NCI-H82 treated with DMSO at 0.1 percent for 48 hours (cell line): ENCODE results near the gene IDH3A.

ENCODE experiments used
- DNase-seq: peaks from one replicate; lab custom pipeline; 2025; ENCODE audit not compliant: unreplicated experiment; lab: John Stamatoyannopoulos, UW

The IDH3A gene

DNA sequence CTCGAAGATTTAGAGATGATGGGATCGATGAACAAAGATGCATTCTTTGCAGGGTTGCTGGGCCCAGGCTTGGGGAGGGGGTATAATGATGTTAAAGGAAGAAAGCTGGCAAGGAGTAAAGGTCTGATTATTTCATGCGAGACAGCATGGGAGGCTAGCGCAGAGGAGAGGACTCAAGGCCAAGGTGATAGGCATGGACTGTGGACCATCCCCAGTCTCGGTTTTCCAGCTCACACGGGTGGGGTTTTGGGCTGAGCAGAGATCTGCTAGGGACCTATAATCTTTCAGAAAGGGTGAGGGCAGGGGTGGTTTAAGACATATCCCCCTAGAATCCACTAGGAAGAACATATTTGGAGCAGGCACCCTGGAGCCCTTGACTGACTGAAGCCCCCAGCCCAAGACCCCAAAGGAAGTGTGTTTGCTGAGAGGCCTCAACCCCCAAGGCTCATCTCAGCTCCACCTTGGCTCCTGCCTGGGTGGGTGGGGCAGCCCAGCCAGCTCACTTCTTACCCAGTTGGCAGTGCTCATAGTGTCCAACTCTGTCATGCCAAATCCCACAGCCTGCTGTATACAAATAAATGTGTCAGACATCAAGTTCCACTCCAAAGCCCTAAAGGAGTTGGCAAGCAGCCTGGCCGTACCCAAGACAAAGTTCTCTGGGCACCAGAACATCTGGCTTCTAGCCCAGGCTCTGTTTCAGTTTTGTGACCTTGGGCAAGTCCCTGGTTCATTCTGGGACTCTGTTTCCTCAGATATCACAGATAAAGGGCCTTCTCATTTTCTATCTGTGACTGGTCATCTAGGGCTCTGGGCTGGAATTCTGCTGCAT is 67.3 kb downstream of the IDH3A start:
- DNase-seq = no peak

DNA sequence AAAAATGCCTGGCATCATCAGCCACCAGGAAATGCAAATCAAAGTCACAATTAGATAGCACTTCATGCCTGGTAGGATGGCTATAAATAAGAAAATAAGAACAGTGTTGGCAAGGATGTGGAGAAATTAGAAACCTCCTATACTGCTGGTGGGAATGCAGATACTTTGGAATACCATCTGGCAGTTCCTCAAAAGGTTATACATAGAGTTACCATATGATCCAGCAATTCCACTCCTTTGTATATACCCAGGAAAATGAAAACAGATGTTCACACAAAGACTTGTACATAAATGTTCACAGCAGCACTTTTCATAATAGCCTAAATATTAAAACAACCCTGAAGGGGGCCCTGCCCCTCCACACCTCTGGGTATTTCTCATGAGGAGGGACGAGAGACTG is 71.6 kb downstream of the IDH3A start:
- no peak for DNase-seq
